Measurements from ENCODE around the gene FBXO24. TPM values are rescaled to one million over a fixed set of nuclear protein-coding genes. Genes with fewer than 3 reads are reported as not detected.

FBXO24 gene
- total and polyA plus RNA-seq, 9 of the 15 experiments (the other 6 are each of a cell fraction or from before 2014, with no cell fraction given): 0.17 to 0.95 (median 0.50) TPM

GRCh38 chr7:100642534-100642907 lies 56.4 kb downstream of the FBXO24 start (continued):
- TF ChIP-seq DEAF1 (CRISPR knock-in tag; IDR thresholded peaks at IDR 0.05) (no peak), EP300 (IDR thresholded peaks at IDR 0.05; ENCODE audit: low read length) (no peak), CXXC5 (CRISPR knock-in tag; IDR thresholded peaks at IDR 0.05) (0 out of 2 replicates have a peak, but pooled peaks have one; percentile 11), MTA2 (IDR thresholded peaks at IDR 0.05; ENCODE audit: low read depth) (no peak), NR4A1 (CRISPR knock-in tag; IDR thresholded peaks at IDR 0.05) (no peak), NR4A1 (tag; IDR thresholded peaks at IDR 0.05) (no peak), POU5F1 (IDR thresholded peaks at IDR 0.05; ENCODE audit: borderline replicate concordance, low read depth, low read length, partially characterized antibody) (no peak), POLR2AphosphoS5 (IDR thresholded peaks at IDR 0.05; ENCODE audit: control insufficient read depth, insufficient read depth, low read depth, low read length) (peak; percentile 55; the same call in 1 of the 2 replicates), ZBTB7A (IDR thresholded peaks at IDR 0.05; ENCODE audit: borderline replicate concordance, control insufficient read depth, low read depth, low read length) (peak; percentile 83), ZNF263 (CRISPR knock-in tag; IDR thresholded peaks at IDR 0.05; ENCODE audit: borderline replicate concordance) (peak; percentile 39; the same call in 1 of the 2 replicates), POLR2G (IDR thresholded peaks at IDR 0.05; ENCODE audit: low read depth, low read length) (0 out of 2 replicates have a peak, but pooled peaks have one; percentile 17), HEY1 (CRISPR knock-in tag; IDR thresholded peaks at IDR 0.05; ENCODE audit: borderline replicate concordance) (no peak), MNT (conservative IDR thresholded peaks at IDR 0.05) (0 out of 4 replicates have a peak, but pooled peaks of 1 of the 2 experiments have one; percentile 44), FOXO4 (CRISPR knock-in tag; IDR thresholded peaks at IDR 0.05) (no peak), CTCF (IDR thresholded peaks at IDR 0.05 in 2 of 3, conservative IDR thresholded peaks at IDR 0.05 in 1 of 3; ENCODE audit: insufficient read depth in 2 of 3, low read depth in 1 of 3, low read length in 3 of 3) (0 out of 6 replicates have a peak, but pooled peaks of 1 of the 3 experiments have one; percentile 1), TEAD1 (CRISPR knock-in tag; IDR thresholded peaks at IDR 0.05) (no peak), STAG1 (CRISPR knock-in tag; IDR thresholded peaks at IDR 0.05; ENCODE audit: borderline replicate concordance) (no peak), BACH1 (tag; IDR thresholded peaks at IDR 0.05) (no peak), KAT7 (CRISPR knock-in tag; IDR thresholded peaks at IDR 0.05; ENCODE audit: borderline replicate concordance) (no peak), MAZ (CRISPR knock-in tag; conservative IDR thresholded peaks at IDR 0.05 in 1 of 2, IDR thresholded peaks at IDR 0.05 in 1 of 2) (peak in 1 of 2 experiments; percentile 77; a peak in 2 of 4 replicates), XRCC4 (IDR thresholded peaks at IDR 0.05; ENCODE audit: extremely low read depth, insufficient read depth, insufficient read length) (no peak)
